Natural killer cell (primary cell): ENCODE data around the gene TOGARAM2. TPM values are rescaled to one million over a fixed set of nuclear protein-coding genes. Genes with fewer than 3 reads are reported as not detected.

ENCODE experiments used
- ATAC-seq, 3 donors: fragments of 150-1000 bp in 2 of 3; fragments of 200-7000 bp in 1 of 3; cut with Tn5 transposase; 1 replicate in 1 of 3; 2 replicates in 2 of 3; pipeline ENCODE4 v1.10.0; 2021; ENCODE audit warnings: mild to moderate bottlenecking in 2 of 3, moderate library complexity in 2 of 3
- DNase-seq, 2 donors: peaks; one replicate each; pipeline versions ENCODE4 v3.0.0 to v3.0.0-alpha.2; 2013 to 2021; ENCODE audit warnings: mixed read lengths in 1 of 2
- H3K27ac ChIP-seq: one replicate; pipeline ENCODE4 v1.5.1; 2013; ENCODE audit warnings: mild to moderate bottlenecking, low read length
- H3K27me3 ChIP-seq: one replicate; pipeline ENCODE4 v1.6.1; 2013; ENCODE audit warnings: low read length; ENCODE audit not compliant: control insufficient read depth, insufficient read depth
- H3K36me3 ChIP-seq: one replicate; pipeline ENCODE4 v1.6.1; 2013; ENCODE audit warnings: low read length; ENCODE audit not compliant: control insufficient read depth, insufficient read depth
- H3K4me1 ChIP-seq: one replicate; pipeline ENCODE4 v1.6.1; 2013; ENCODE audit warnings: low read length; ENCODE audit not compliant: control insufficient read depth, insufficient read depth
- H3K4me3 ChIP-seq: one replicate; pipeline ENCODE4 v1.5.1; 2013; ENCODE audit warnings: low read length
- H3K9me3 ChIP-seq: one replicate; pipeline ENCODE4 v1.6.1; 2013; ENCODE audit warnings: low read length; ENCODE audit not compliant: control insufficient read depth, insufficient read depth
- H3K27ac Mint-ChIP-seq, 2 donors: one replicate each; pipeline ENCODE4 v1.8.0; 2022; ENCODE audit warnings: mild to moderate bottlenecking in 2 of 2, mixed read lengths in 2 of 2, moderate library complexity in 1 of 2
- H3K27me3 Mint-ChIP-seq, 2 donors: one replicate each; pipeline ENCODE4 v1.8.0; 2022; ENCODE audit warnings: low read depth in 2 of 2, mixed read lengths in 2 of 2
- H3K36me3 Mint-ChIP-seq: one replicate; pipeline ENCODE4 v1.8.0; 2022; ENCODE audit warnings: mixed read lengths
- H3K4me1 Mint-ChIP-seq, 2 donors: one replicate each; pipeline ENCODE4 v1.8.0; 2022; ENCODE audit warnings: mixed read lengths in 2 of 2
- H3K4me3 Mint-ChIP-seq: one replicate; pipeline ENCODE4 v1.8.0; 2022; ENCODE audit warnings: mild to moderate bottlenecking, moderate library complexity, mixed read lengths
- H3K9me3 Mint-ChIP-seq, 2 donors: one replicate each; pipeline ENCODE4 v1.8.0; 2022; ENCODE audit warnings: mixed read lengths in 2 of 2
- CTCF ChIP-seq: fragments of 200-600 bp; IDR thresholded peaks from one replicate; pipeline ENCODE4 v1.8.0; 2022; ENCODE audit warnings: antibody characterized with exemption
- WGBS: methylation state at CpG from one replicate; pipeline ENCODE4 v1.1.7; 2013; ENCODE audit warnings: missing lambda C conversion rate; ENCODE audit not compliant: insufficient coverage; 5-methylcytosine and 5-hydroxymethylcytosine counted together
- intact Hi-C: fragments of 100-400 bp; cut with micrococcal nuclease; formaldehyde crosslinking; loops from one replicate; pipeline ENCODE4 v1.14.2; 2022
- total RNA-seq, 4 donors: library from RNA; stranded (reverse); fragments of 120-200 nt in 1 of 4; gene quantifications; one replicate each; pipeline versions ENCODE4 v1.2.3 to v1.2.4, GENCODE V29; 2013 to 2022

Gene TOGARAM2
- total RNA-seq, 3 donors from 2014 or later (not counting 1 experiment from before 2014, with no cell fraction given) = 25.9 to 53.2 (median 30.8) TPM

- no peaks in the 10 kb centered on the region for H3K27me3 Mint-ChIP-seq
- no peak overlapping the region for H3K4me3 Mint-ChIP-seq
- WGBS = 49% methylated on average over 6 of the region's 6 CpGs
- H3K27ac Mint-ChIP-seq = peak overlapping the region in 1 of 2 donors; percentile 23
- peak in 1 of 3 donors; percentile 30 for ATAC-seq
- DNase-seq = peak in 1 of 2 donors; percentile 28
- no peaks in the 10 kb centered on the region for H3K36me3 ChIP-seq
- H3K4me3 ChIP-seq = no peak overlapping the region
- H3K9me3 ChIP-seq = no peaks in the 10 kb centered on the region
- no peaks in the 10 kb centered on the region for H3K9me3 Mint-ChIP-seq
- H3K27ac ChIP-seq = no peak overlapping the region
- H3K4me1 Mint-ChIP-seq = peaks cover 0 to 11% of the 10 kb centered on the region in 2 donors
- H3K4me1 ChIP-seq = peaks cover 6% of the 10 kb centered on the region
- no peaks in the 10 kb centered on the region for H3K27me3 ChIP-seq
- no peaks in the 10 kb centered on the region for H3K36me3 Mint-ChIP-seq
- intact Hi-C loops = no loop called here
- no peak for TF ChIP-seq CTCF
Observed at GRCh38 chr2:28972778-28973335, 8.2 kb upstream of the TOGARAM2 start.

GRCh38 chr2:28974252-28974651 lies 6.8 kb upstream of the TOGARAM2 start:
- WGBS = 93% methylated on average over 4 of the region's 4 CpGs
- no peaks in the 10 kb centered on the region for H3K27me3 Mint-ChIP-seq
- H3K36me3 Mint-ChIP-seq = no peaks in the 10 kb centered on the region
- Histone ChIP-seq H3K36me3 (no peaks in the 10 kb centered on the region), H3K27me3 (no peaks in the 10 kb centered on the region), H3K4me1 (peaks cover 6% of the 10 kb centered on the region), H3K27ac (no peak overlapping the region), H3K9me3 (no peaks in the 10 kb centered on the region), H3K4me3 (no peak overlapping the region)
- ATAC-seq = no peak
- H3K27ac Mint-ChIP-seq = no peak overlapping the region
- no peaks in the 10 kb centered on the region for H3K9me3 Mint-ChIP-seq
- H3K4me3 Mint-ChIP-seq = no peak overlapping the region
- no peak for DNase-seq
- peaks cover 0 to 11% of the 10 kb centered on the region in 2 donors for H3K4me1 Mint-ChIP-seq
- intact Hi-C loops = no loop called here
- no peak for TF ChIP-seq CTCF

GRCh38 chr2:28975671-28976070 lies 5.4 kb upstream of the TOGARAM2 start:
- TF ChIP-seq CTCF = no peak
- ATAC-seq = no peak
- no peaks in the 10 kb centered on the region for H3K36me3 ChIP-seq
- no peak overlapping the region for H3K27ac Mint-ChIP-seq
- H3K4me1 Mint-ChIP-seq = peaks cover 0 to 11% of the 10 kb centered on the region in 2 donors
- H3K27me3 ChIP-seq = no peaks in the 10 kb centered on the region
- peaks cover 6% of the 10 kb centered on the region for H3K4me1 ChIP-seq
- intact Hi-C loops = no loop called here
- no peak overlapping the region for H3K27ac ChIP-seq
- DNase-seq = no peak
- H3K4me3 Mint-ChIP-seq = no peak overlapping the region
- no peaks in the 10 kb centered on the region for H3K36me3 Mint-ChIP-seq
- H3K27me3 Mint-ChIP-seq = no peaks in the 10 kb centered on the region
- no peaks in the 10 kb centered on the region for H3K9me3 Mint-ChIP-seq
- no CpG with 5 or more reads among the region's 1 CpG for WGBS
- no peaks in the 10 kb centered on the region for H3K9me3 ChIP-seq
- H3K4me3 ChIP-seq = no peak overlapping the region

- H3K4me3 Mint-ChIP-seq = no peak overlapping the region
- no peaks in the 10 kb centered on the region for H3K36me3 Mint-ChIP-seq
Observed at GRCh38 chr2:28976584-28976983, 4.5 kb upstream of the TOGARAM2 start.

More at GRCh38 chr2:28976584-28976983, 4.5 kb upstream of the TOGARAM2 start:
- no peak for DNase-seq
- WGBS = 87% methylated on average over 3 of the region's 3 CpGs
- intact Hi-C loops = no loop called here
- Histone ChIP-seq H3K27ac (no peak overlapping the region), H3K9me3 (no peaks in the 10 kb centered on the region), H3K4me1 (peaks cover 6% of the 10 kb centered on the region), H3K27me3 (no peaks in the 10 kb centered on the region), H3K4me3 (no peak overlapping the region), H3K36me3 (no peaks in the 10 kb centered on the region)
- no peaks in the 10 kb centered on the region for H3K9me3 Mint-ChIP-seq
- H3K27ac Mint-ChIP-seq = peak overlapping the region in 1 of 2 donors; percentile 31
- TF ChIP-seq CTCF = no peak
- H3K4me1 Mint-ChIP-seq = peaks cover 0 to 11% of the 10 kb centered on the region in 2 donors
- H3K27me3 Mint-ChIP-seq = no peaks in the 10 kb centered on the region
- ATAC-seq = no peak
